ENCODE measurements around the gene MRPL42. TPM values are rescaled to one million over a fixed set of nuclear protein-coding genes. Genes with fewer than 3 reads are reported as not detected.

MRPL42 gene
- total RNA-seq, 4 donors from 2014 or later: 49.1 to 52.1 (median 50.8) TPM

DNA sequence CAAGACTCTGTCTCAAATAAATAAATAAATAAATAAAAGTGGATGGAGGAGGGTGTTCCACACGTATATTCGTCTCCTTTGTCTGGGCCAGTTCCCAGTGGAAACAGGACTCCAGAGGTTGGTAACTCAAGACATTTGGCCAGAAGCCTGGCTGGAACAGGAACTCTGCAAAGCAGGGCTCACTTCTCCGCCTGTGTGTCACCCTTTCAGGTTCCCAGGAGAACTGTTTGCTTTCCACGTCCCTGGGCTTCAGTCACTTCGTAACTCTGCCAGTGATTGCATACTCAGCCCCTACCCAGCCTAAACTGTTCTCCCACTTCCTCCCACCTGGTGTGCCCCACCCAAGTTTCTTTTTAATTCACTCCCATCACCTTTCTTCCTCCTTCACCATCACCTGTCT, 18.5 kb upstream of the MRPL42 start:
- no peak for TF ChIP-seq POLR2A (IDR thresholded peaks at IDR 0.05)
- no peak for TF ChIP-seq POLR2AphosphoS5 (IDR thresholded peaks at IDR 0.05)
- TF ChIP-seq EP300 (IDR thresholded peaks at IDR 0.05): no peak
- TF ChIP-seq, protein P1, sequence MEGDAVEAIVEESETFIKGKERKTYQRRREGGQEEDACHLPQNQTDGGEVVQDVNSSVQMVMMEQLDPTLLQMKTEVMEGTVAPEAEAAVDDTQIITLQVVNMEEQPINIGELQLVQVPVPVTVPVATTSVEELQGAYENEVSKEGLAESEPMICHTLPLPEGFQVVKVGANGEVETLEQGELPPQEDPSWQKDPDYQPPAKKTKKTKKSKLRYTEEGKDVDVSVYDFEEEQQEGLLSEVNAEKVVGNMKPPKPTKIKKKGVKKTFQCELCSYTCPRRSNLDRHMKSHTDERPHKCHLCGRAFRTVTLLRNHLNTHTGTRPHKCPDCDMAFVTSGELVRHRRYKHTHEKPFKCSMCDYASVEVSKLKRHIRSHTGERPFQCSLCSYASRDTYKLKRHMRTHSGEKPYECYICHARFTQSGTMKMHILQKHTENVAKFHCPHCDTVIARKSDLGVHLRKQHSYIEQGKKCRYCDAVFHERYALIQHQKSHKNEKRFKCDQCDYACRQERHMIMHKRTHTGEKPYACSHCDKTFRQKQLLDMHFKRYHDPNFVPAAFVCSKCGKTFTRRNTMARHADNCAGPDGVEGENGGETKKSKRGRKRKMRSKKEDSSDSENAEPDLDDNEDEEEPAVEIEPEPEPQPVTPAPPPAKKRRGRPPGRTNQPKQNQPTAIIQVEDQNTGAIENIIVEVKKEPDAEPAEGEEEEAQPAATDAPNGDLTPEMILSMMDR (IDR thresholded peaks at IDR 0.05): no peak
- DNase-seq (ENCODE audit: low spot score in 2 of 2): no peak
- no peak overlapping the region for H3K27ac ChIP-seq
- H3K4me3 ChIP-seq: no peak overlapping the region
- no peaks in the 10 kb centered on the region for H3K36me3 ChIP-seq
- 76% methylated on average over 5 of the region's 5 CpGs for WGBS
- no peaks in the 10 kb centered on the region for H3K27me3 ChIP-seq
- H3K9me3 ChIP-seq: no peaks in the 10 kb centered on the region
- H3K4me1 ChIP-seq: peaks cover 1% of the 10 kb centered on the region

DNA sequence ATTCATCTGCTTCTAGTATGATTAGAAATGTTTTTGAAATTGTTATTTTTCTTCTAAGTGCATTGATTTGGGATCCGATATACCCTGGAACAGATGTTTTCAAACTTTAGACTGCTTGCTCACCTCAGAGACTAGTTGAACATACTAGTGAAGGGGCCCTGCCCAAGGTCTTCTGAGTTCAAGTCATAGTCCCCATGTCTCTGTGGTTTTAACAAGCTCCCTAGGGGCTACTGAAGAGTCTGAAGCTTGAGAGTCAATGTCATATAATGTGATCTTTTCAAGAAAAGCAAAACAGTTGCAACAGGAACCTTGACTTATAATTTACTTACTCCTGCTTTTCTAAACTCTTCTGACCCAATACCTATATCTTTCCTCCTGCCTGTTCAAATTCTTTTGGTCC, 18.0 kb upstream of the MRPL42 start:
- H3K4me3 ChIP-seq: no peak overlapping the region
- TF ChIP-seq POLR2A (IDR thresholded peaks at IDR 0.05) (no peak), EP300 (IDR thresholded peaks at IDR 0.05) (no peak), POLR2AphosphoS5 (IDR thresholded peaks at IDR 0.05) (no peak)
- H3K27me3 ChIP-seq: no peaks in the 10 kb centered on the region
- H3K4me1 ChIP-seq: no peaks in the 10 kb centered on the region
- DNase-seq (ENCODE audit: low spot score in 2 of 2): no peak
- no peak overlapping the region for H3K27ac ChIP-seq
- no peaks in the 10 kb centered on the region for H3K36me3 ChIP-seq
- 80% methylated on average over 1 of the region's 1 CpG for WGBS
- H3K9me3 ChIP-seq: no peaks in the 10 kb centered on the region

DNA sequence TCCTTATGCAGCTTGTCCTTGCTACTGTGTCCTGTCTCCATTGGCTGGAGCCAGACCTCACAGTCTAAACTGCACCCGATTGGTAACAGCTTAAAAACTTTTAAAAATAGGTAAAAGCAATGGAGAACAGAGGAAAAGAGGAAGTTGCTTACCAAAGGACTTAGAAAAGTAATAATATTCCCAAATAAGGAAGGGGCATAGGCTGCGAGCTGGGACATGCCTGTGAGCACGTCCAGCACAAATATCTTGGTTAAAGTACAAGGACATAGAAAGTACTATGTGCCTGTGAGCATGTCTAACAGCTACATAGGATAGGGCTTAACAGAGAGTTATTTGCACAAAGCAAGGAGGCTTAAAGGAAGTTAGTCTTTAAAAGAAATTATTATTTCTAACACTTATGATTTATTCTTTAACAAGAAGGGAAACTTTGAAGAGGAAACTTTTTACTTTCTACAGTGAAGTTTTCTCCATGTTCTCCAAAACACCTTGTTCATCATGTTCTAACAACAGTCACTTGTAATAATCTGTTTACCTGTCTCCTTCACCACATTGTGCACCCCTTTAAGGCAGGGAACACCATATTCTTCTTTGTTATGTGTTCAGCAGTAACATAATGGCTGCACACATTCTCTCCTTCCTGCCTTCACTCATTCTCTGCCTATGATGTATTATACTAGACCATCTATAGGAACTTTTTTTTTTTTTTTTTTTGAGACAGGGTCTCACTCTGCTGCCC, 15.7 kb upstream of the MRPL42 start:
- WGBS: 64% methylated on average over 3 of the region's 3 CpGs
- Histone ChIP-seq H3K9me3 (no peaks in the 10 kb centered on the region), H3K36me3 (no peaks in the 10 kb centered on the region), H3K4me1 (no peaks in the 10 kb centered on the region), H3K4me3 (no peak overlapping the region), H3K27me3 (no peaks in the 10 kb centered on the region), H3K27ac (no peak overlapping the region)
- TF ChIP-seq EP300 (IDR thresholded peaks at IDR 0.05) (no peak), POLR2AphosphoS5 (IDR thresholded peaks at IDR 0.05) (no peak), POLR2A (IDR thresholded peaks at IDR 0.05) (no peak)
- TF ChIP-seq, protein P1 (IDR thresholded peaks at IDR 0.05): no peak
- no peak for DNase-seq (ENCODE audit: low spot score in 2 of 2)

DNA sequence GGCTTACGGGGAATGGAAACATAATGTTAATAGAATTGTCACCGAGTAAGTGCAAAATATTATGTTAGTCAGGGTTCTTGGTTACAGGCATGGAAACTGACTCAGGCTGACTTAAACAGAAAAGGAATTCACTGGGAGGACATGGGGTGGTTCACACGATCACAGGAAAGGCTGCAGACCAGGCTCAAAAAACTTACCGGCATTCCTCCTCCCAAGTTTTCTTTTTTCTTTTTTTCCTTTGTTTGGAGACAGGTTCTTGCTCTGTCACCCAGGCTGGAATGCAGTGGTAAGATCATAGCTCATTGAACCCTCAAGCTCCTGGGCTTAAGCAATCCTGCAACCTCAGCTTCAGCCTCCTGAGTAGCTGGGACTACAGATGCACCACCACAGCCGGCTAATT, 13.7 kb upstream of the MRPL42 start:
- WGBS: 84% methylated on average over 5 of the region's 5 CpGs
- Histone ChIP-seq H3K36me3 (no peaks in the 10 kb centered on the region), H3K4me3 (no peak overlapping the region), H3K27me3 (no peaks in the 10 kb centered on the region), H3K9me3 (no peaks in the 10 kb centered on the region), H3K4me1 (no peaks in the 10 kb centered on the region), H3K27ac (no peak overlapping the region)
- TF ChIP-seq, protein P1 (IDR thresholded peaks at IDR 0.05): no peak
- no peak for TF ChIP-seq POLR2AphosphoS5 (IDR thresholded peaks at IDR 0.05)
- TF ChIP-seq POLR2A (IDR thresholded peaks at IDR 0.05): no peak
- TF ChIP-seq EP300 (IDR thresholded peaks at IDR 0.05): no peak
- DNase-seq (ENCODE audit: low spot score in 2 of 2): no peak

DNA sequence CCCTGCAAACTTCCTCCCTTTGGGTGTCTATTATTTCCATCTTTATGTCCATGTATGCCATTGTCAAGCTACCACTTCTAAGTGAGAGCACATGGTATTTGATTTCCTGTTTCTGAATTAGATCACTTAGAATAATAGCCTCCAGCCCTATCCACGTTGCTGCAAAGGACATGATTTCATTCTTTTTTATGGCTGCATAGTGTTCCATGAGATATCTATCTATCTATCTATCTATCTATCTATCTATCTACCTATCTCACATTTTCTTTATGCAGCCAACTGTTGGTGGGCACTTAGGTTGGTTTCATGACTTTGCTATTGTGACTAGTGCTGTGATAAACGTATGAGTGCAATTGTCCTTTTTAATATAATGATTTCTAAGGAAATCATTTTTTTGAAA, 11.2 kb upstream of the MRPL42 start:
- H3K9me3 ChIP-seq: no peaks in the 10 kb centered on the region
- WGBS: 58% methylated on average over 2 of the region's 2 CpGs
- no peaks in the 10 kb centered on the region for H3K27me3 ChIP-seq
- no peak overlapping the region for H3K4me3 ChIP-seq
- TF ChIP-seq, protein P1 (IDR thresholded peaks at IDR 0.05): no peak
- TF ChIP-seq POLR2A (IDR thresholded peaks at IDR 0.05) (no peak), POLR2AphosphoS5 (IDR thresholded peaks at IDR 0.05) (no peak)
- H3K4me1 ChIP-seq: no peaks in the 10 kb centered on the region
- H3K36me3 ChIP-seq: no peaks in the 10 kb centered on the region
- H3K27ac ChIP-seq: no peak overlapping the region
- no peak for DNase-seq (ENCODE audit: low spot score in 2 of 2)
